HepG2 (cell line): ENCODE results near the gene KAZN. TPM values are rescaled to one million over a fixed set of nuclear protein-coding genes. Genes with fewer than 3 reads are reported as not detected.

Experiments used
- ATAC-seq: fragments of 200-7000 bp; cut with Tn5 transposase; 3 replicates; pipeline ENCODE4 v1.9.1; 2020; ENCODE audit warnings: mild to moderate bottlenecking, moderate library complexity
- BruUV-seq: library from RNA; stranded (reverse); fragments of 400-500 nt; replicated peaks from 2 replicates; lab custom pipeline; 2021; lab: Mats Ljungman, UMichigan
- CTCF ChIA-PET: fragments of 300-600 bp; formaldehyde crosslinking; extraction: SDS; loops from one replicate; lab custom pipeline; 2021; ENCODE audit warnings: low total read pairs, inconsistent platforms, low intra/inter-chr PET ratio; lab: Yijun Ruan, JAX
- POLR2A ChIA-PET: fragments of 350-600 bp; sonication (Branson Sonifier 250); formaldehyde crosslinking; loops from one replicate; lab custom pipeline; 2020; ENCODE audit warnings: antibody characterized with exemption, inconsistent platforms; lab: Yijun Ruan, JAX
- DNase-seq: peaks from one replicate; pipeline ENCODE4 v3.0.0-alpha.2; 2015; ENCODE audit warnings: low spot score
- FAIRE-seq: peaks from 3 replicates; lab custom pipeline; 2011; peaks lifted over from hg19 to GRCh38; lab: Jason Lieb, UNC
- H2AFZ ChIP-seq: one replicate; pipeline ENCODE4 v1.6.1; 2011; ENCODE audit warnings: low read length, inconsistent platforms
- H3K27ac ChIP-seq: fragments of 300-600 bp; 3 replicates; pipeline ENCODE4 v1.8.0; 2011; ENCODE audit warnings: mixed run types, mild to moderate bottlenecking, mixed read lengths, low read length, inconsistent platforms; ENCODE audit not compliant: insufficient read depth; ENCODE audit errors: extremely low read length
- H3K27me3 ChIP-seq, 2 experiments: fragments of 200-600 bp in 1 of 2; 2 replicates in 1 of 2; 3 replicates in 1 of 2; pipeline versions ENCODE4 v1.6.0 to v1.8.0; 2011; ENCODE audit warnings: low read length in 2 of 2, mild to moderate bottlenecking in 2 of 2, moderate library complexity in 2 of 2, inconsistent platforms in 1 of 2; ENCODE audit not compliant: insufficient read depth in 2 of 2, control insufficient read depth in 1 of 2
- H3K36me3 ChIP-seq, 2 experiments: fragments of 200-600 bp in 1 of 2; replicated peaks in 1 of 2; 2 replicates in 1 of 2; 3 replicates in 1 of 2; pipeline versions ENCODE4 v1.5.1 to v1.8.0; 2011; ENCODE audit warnings: low read length in 2 of 2, inconsistent platforms in 1 of 2; ENCODE audit not compliant: insufficient read depth in 2 of 2, control insufficient read depth in 1 of 2
- H3K4me1 ChIP-seq: 2 replicates; pipeline ENCODE4 v1.5.1; 2012; ENCODE audit warnings: low read length, inconsistent platforms; ENCODE audit not compliant: insufficient read depth
- H3K4me2 ChIP-seq: 2 replicates; pipeline ENCODE4 v1.6.0; 2011; ENCODE audit warnings: low read depth, low read length, inconsistent platforms
- H3K4me3 ChIP-seq, 3 experiments: fragments of 200-600 bp in 1 of 3; sonication (generic), shearing (Covaris generic) in 1 of 3; replicated peaks in 1 of 3; 2 replicates each; pipeline ENCODE4 v1.5.1; 2011 to 2016; ENCODE audit warnings: low read length in 3 of 3, inconsistent platforms in 2 of 3, low read depth in 2 of 3, mild to moderate bottlenecking in 2 of 3, control low read depth in 1 of 3, mixed read lengths in 1 of 3; ENCODE audit not compliant: insufficient read depth in 1 of 3
- H3K79me2 ChIP-seq: one replicate; pipeline ENCODE4 v1.6.1; 2011; ENCODE audit warnings: low read length, inconsistent platforms; ENCODE audit not compliant: insufficient read depth
- H3K9ac ChIP-seq: 2 replicates; pipeline ENCODE4 v1.6.0; 2011; ENCODE audit warnings: mild to moderate bottlenecking, low read depth, low read length, inconsistent platforms; ENCODE audit not compliant: insufficient read depth
- H3K9me3 ChIP-seq: 2 replicates; pipeline ENCODE4 v1.5.1; 2012; ENCODE audit warnings: mild to moderate bottlenecking, low read length
- H4K20me1 ChIP-seq: 2 replicates; pipeline ENCODE4 v1.6.0; 2011; ENCODE audit warnings: inconsistent platforms, mild to moderate bottlenecking, low read length, moderate library complexity; ENCODE audit not compliant: insufficient read depth
- ESRRA ChIP-seq: sonication (generic); formaldehyde crosslinking; IDR thresholded peaks from 2 replicates; pipeline ENCODE4 v1.5.1; 2020; ENCODE audit warnings: mild to moderate bottlenecking, low read depth, missing genetic modification reagents
- MAZ ChIP-seq, 2 experiments: sonication (generic) in 1 of 2; formaldehyde crosslinking in 1 of 2; IDR thresholded peaks; 2 replicates each; pipeline versions ENCODE4 v1.5.0 to v1.6.1; 2012 to 2020; ENCODE audit warnings: low read depth in 2 of 2, mild to moderate bottlenecking in 2 of 2, borderline replicate concordance in 1 of 2, improper control_type of control experiment in 1 of 2, low read length in 1 of 2, missing genetic modification reagents in 1 of 2, moderate library complexity in 1 of 2
- MTF2 ChIP-seq: sonication (generic); formaldehyde crosslinking; IDR thresholded peaks from 2 replicates; pipeline ENCODE4 v1.5.0; 2020; ENCODE audit warnings: missing genetic modification reagents, borderline replicate concordance
- POLR2A ChIP-seq, 2 experiments: IDR thresholded peaks; 2 replicates each; pipeline ENCODE4 v1.6.1; 2011; ENCODE audit warnings: low read depth in 2 of 2, low read length in 2 of 2, mild to moderate bottlenecking in 1 of 2, moderate library complexity in 1 of 2; ENCODE audit not compliant: insufficient read depth in 1 of 2
- PPARG ChIP-seq: conservative IDR thresholded peaks from 2 replicates; pipeline ENCODE4 v1.6.1; 2016; ENCODE audit warnings: missing biosample characterization, missing genetic modification reagents
- PTBP1 ChIP-seq: fragments of 200-400 bp; formaldehyde crosslinking; IDR thresholded peaks from 2 replicates; pipeline ENCODE4 v1.6.1; 2018; ENCODE audit warnings: low read length, low read depth; ENCODE audit not compliant: poor library complexity, severe bottlenecking
- SUZ12 ChIP-seq: fragments of 150-350 bp; IDR thresholded peaks from 2 replicates; pipeline ENCODE4 v1.6.1; 2014; ENCODE audit warnings: low read depth, low read length
- ZKSCAN8 ChIP-seq: IDR thresholded peaks from 2 replicates; pipeline ENCODE4 v1.6.1; 2016; ENCODE audit warnings: borderline replicate concordance, missing genetic modification reagents, missing compliant biosample characterization
- ZNF225 ChIP-seq: sonication (generic); formaldehyde crosslinking; IDR thresholded peaks from 2 replicates; pipeline ENCODE4 v1.4.0; 2020; ENCODE audit warnings: mild to moderate bottlenecking, missing genetic modification reagents
- ZNF446 ChIP-seq: sonication (generic); formaldehyde crosslinking; IDR thresholded peaks from 2 replicates; pipeline ENCODE4 v1.5.0; 2020; ENCODE audit warnings: mild to moderate bottlenecking, missing genetic modification reagents
- ZNF678 ChIP-seq: sonication (generic); formaldehyde crosslinking; IDR thresholded peaks from 2 replicates; pipeline ENCODE4 v1.4.0; 2020; ENCODE audit warnings: mild to moderate bottlenecking, missing genetic modification reagents
- WGBS: methylation state at CpG from one replicate; pipeline ENCODE4 v1.1.6; 2017; ENCODE audit warnings: low lambda C conversion rate; 5-methylcytosine and 5-hydroxymethylcytosine counted together
- in situ Hi-C: cut with HindIII; loops from 2 replicates; pipeline ENCODE4 v1.10.0; 2017; ENCODE audit warnings: low pct_unique_long_range_greater_than_20kb; ENCODE audit not compliant: extremely low pct_ligation_motif_present
- intact Hi-C: fragments of 100-400 bp; cut with micrococcal nuclease; formaldehyde crosslinking; loops from one replicate; pipeline ENCODE4 v1.10.0; 2022; ENCODE audit not compliant: unreplicated experiment
- polyA plus RNA-seq, 8 experiments: library from polyadenylated mRNA; depleted of rRNA in 3 of 8; stranded (reverse) in 7 of 8; unstranded in 1 of 8; fragments of >200 nt; fragmentation: Illumina TruSeq in 4 of 8; extraction: Trizol in 4 of 8; gene quantifications; 2 replicates each; pipeline versions ENCODE4 v1.2.1 to v1.2.3, GENCODE V29; 2011 to 2016; ENCODE audit warnings: low read depth in 4 of 8, missing spikeins in 1 of 8, mixed read lengths in 1 of 8; ENCODE audit not compliant: insufficient read depth in 1 of 8
- total RNA-seq, 5 experiments: library from RNA; depleted of rRNA; stranded (reverse); fragments of >200 nt; fragmentation: Illumina TruSeq; extraction: Trizol; gene quantifications; 2 replicates each; pipeline ENCODE4 v1.2.3, GENCODE V29; 2016; ENCODE audit warnings: low read depth in 1 of 5
- TF ChIP-seq, protein P1 (sequence below): sonication (generic); formaldehyde crosslinking; IDR thresholded peaks from 2 replicates; pipeline ENCODE4 v1.8.1; 2023; ENCODE audit warnings: mild to moderate bottlenecking, missing genetic modification reagents
- TF ChIP-seq, protein P2 (sequence below): sonication (generic); formaldehyde crosslinking; IDR thresholded peaks from 2 replicates; pipeline ENCODE4 v1.4.0; 2020; ENCODE audit warnings: missing genetic modification reagents

The KAZN gene
- total and polyA plus RNA-seq, 2 of the 13 experiments (the other 11 are each of a cell fraction or from before 2014, with no cell fraction given), result 10.4 to 13.5 TPM

DNA sequence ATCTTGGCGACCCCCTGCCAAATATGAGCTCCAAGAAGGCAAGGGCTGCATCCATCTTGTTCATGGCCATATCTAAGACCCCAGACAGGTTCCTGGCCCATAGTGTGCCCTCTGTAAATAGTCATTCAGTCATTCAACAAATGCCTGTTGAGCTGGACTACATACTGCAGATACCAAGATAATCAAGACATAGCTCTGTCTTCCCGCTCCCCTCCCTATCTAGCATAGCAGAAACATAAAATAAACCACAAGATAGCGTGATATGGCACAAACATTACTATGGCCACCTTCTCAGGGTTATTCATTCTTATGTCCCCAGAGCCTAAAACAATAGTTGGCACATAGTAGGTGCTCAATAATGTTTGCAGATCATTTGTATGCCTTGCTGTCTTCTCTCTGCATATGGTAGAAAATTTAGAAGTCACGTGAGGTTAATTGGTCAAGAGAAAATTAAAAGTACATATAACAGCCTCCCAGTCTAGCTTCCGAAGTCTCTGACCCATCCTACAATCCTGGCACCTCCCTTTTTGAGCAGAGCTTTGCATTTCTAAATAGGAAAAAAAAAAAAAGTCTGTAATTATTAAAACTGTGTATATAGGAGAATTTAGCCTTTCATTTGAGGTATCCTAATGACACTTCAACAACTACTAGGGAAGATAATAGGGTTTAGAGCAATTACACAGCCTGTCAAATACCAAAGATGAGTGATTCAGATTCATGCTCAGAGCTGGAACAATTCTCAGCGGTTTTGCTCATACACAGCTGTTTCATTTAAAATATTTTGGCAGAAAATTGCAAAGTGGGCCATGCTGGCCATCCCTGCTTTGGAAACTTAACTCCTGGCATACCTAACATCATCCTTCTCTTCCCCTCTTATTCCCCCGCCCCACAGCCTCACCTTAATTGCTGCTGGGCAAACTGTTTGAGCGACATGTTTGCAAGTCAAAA lies 219.0 kb downstream of the KAZN start:
- no peak overlapping the region for H3K4me2 ChIP-seq
- H4K20me1 ChIP-seq, result no peaks in the 10 kb centered on the region
- peaks cover 5 to 28% of the 10 kb centered on the region in 2 experiments; a peak in 3 of 5 replicates for H3K27me3 ChIP-seq
- ATAC-seq, result no peak
- BruUV-seq, result no TSS peak
- no peak overlapping the region for H3K27ac ChIP-seq
- POLR2A ChIA-PET, result no interaction called here
- H3K9ac ChIP-seq, result no peak overlapping the region
- no peak overlapping the region for H2AFZ ChIP-seq
- H3K9me3 ChIP-seq, result no peaks in the 10 kb centered on the region
- DNase-seq, result no peak
- no peak for FAIRE-seq
- no peaks in the 10 kb centered on the region for H3K36me3 ChIP-seq
- no peak overlapping the region for H3K4me3 ChIP-seq
- intact Hi-C loops, result no loop called here
- H3K4me1 ChIP-seq, result no peaks in the 10 kb centered on the region
- in situ Hi-C loops, result no loop called here
- WGBS, result 12% methylated on average over 7 of the region's 8 CpGs
- no peaks in the 10 kb centered on the region for H3K79me2 ChIP-seq
- no peak for TF ChIP-seq MTF2 (CRISPR knock-in tag)
- no peak for TF ChIP-seq PPARG (CRISPR knock-in tag)
- no peak for TF ChIP-seq POLR2A (IDR thresholded peaks at IDR 0.05; ENCODE audit: insufficient read depth in 1 of 2, low read depth in 2 of 2, low read length in 2 of 2)
- no peak for TF ChIP-seq ZNF678 (CRISPR knock-in tag)
- TF ChIP-seq PTBP1, result no peak
- TF ChIP-seq, protein P1, sequence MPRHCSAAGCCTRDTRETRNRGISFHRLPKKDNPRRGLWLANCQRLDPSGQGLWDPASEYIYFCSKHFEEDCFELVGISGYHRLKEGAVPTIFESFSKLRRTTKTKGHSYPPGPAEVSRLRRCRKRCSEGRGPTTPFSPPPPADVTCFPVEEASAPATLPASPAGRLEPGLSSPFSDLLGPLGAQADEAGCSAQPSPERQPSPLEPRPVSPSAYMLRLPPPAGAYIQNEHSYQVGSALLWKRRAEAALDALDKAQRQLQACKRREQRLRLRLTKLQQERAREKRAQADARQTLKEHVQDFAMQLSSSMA (CRISPR knock-in tag), result no peak
- TF ChIP-seq SUZ12, result no peak
- TF ChIP-seq ESRRA, result no peak
- TF ChIP-seq MAZ (IDR thresholded peaks at IDR 0.05; ENCODE audit: borderline replicate concordance, low read depth, low read length), result no peak
- no peak for TF ChIP-seq MAZ (CRISPR knock-in tag; IDR thresholded peaks at IDR 0.05; ENCODE audit: low read depth)
- no peak for TF ChIP-seq ZNF446 (CRISPR knock-in tag)
- no peak for TF ChIP-seq ZKSCAN8 (CRISPR knock-in tag)
- TF ChIP-seq, protein P2, sequence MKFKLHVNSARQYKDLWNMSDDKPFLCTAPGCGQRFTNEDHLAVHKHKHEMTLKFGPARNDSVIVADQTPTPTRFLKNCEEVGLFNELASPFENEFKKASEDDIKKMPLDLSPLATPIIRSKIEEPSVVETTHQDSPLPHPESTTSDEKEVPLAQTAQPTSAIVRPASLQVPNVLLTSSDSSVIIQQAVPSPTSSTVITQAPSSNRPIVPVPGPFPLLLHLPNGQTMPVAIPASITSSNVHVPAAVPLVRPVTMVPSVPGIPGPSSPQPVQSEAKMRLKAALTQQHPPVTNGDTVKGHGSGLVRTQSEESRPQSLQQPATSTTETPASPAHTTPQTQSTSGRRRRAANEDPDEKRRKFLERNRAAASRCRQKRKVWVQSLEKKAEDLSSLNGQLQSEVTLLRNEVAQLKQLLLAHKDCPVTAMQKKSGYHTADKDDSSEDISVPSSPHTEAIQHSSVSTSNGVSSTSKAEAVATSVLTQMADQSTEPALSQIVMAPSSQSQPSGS (CRISPR knock-in tag), result no peak
- no peak for TF ChIP-seq ZNF225
- TF ChIP-seq, all 625 proteins: peak for 0
- CTCF ChIA-PET, result no interaction called here
